H9 (cell line): ENCODE data around the gene MITF. TPM values are rescaled to one million over a fixed set of nuclear protein-coding genes. Genes with fewer than 3 reads are reported as not detected.

ENCODE experiments used
- DNase-seq: peaks from one replicate; pipeline ENCODE4 v3.0.0-alpha.2; 2017
- H2AFZ ChIP-seq: one replicate; pipeline ENCODE4 v1.6.1; 2013; ENCODE audit warnings: mild to moderate bottlenecking, low read length, control low read depth, moderate library complexity
- H2AK5ac ChIP-seq: 2 replicates; pipeline ENCODE4 v1.6.1; 2013; ENCODE audit warnings: low read length, control low read depth, mixed read lengths; ENCODE audit not compliant: insufficient read length
- H2BK120ac ChIP-seq: one replicate; pipeline ENCODE4 v1.6.1; 2013; ENCODE audit warnings: low read depth, mild to moderate bottlenecking, low read length, control low read depth, inconsistent platforms; ENCODE audit not compliant: poor library complexity, severe bottlenecking
- H2BK12ac ChIP-seq: 2 replicates; pipeline ENCODE4 v1.6.1; 2013; ENCODE audit warnings: low read length, control low read depth, mixed read lengths, low read depth; ENCODE audit not compliant: insufficient read length
- H2BK15ac ChIP-seq: 2 replicates; pipeline ENCODE4 v1.6.1; 2013; ENCODE audit warnings: low read depth, low read length, control low read depth
- H2BK20ac ChIP-seq: one replicate; pipeline ENCODE4 v1.6.1; 2013; ENCODE audit warnings: low read depth, mild to moderate bottlenecking, low read length, control low read depth, inconsistent platforms; ENCODE audit not compliant: poor library complexity, severe bottlenecking
- H2BK5ac ChIP-seq: 2 replicates; pipeline ENCODE4 v1.6.1; 2013; ENCODE audit warnings: low read length, control low read depth, mixed read lengths; ENCODE audit not compliant: insufficient read length
- H3K14ac ChIP-seq: 2 replicates; pipeline ENCODE4 v1.6.1; 2013; ENCODE audit warnings: low read length, control low read depth; ENCODE audit not compliant: insufficient read depth
- H3K18ac ChIP-seq: 2 replicates; pipeline ENCODE4 v1.6.1; 2013; ENCODE audit warnings: low read depth, mild to moderate bottlenecking, mixed read lengths, low read length, control low read depth; ENCODE audit not compliant: insufficient read length
- H3K23ac ChIP-seq: 2 replicates; pipeline ENCODE4 v1.6.1; 2013; ENCODE audit warnings: low read length, control low read depth, mixed read lengths, low read depth; ENCODE audit not compliant: insufficient read length
- H3K23me2 ChIP-seq: 2 replicates; pipeline ENCODE4 v1.6.1; 2013; ENCODE audit warnings: low read depth, mild to moderate bottlenecking, mixed read lengths, low read length, control low read depth; ENCODE audit not compliant: insufficient read length, poor library complexity, severe bottlenecking
- H3K27ac ChIP-seq: 2 replicates; pipeline ENCODE4 v1.5.1; 2013; ENCODE audit warnings: low read length, control low read depth, mixed read lengths, low read depth; ENCODE audit not compliant: insufficient read length
- H3K27me3 ChIP-seq: 2 replicates; pipeline ENCODE4 v1.6.1; 2013; ENCODE audit warnings: low read length, control low read depth, inconsistent platforms; ENCODE audit not compliant: insufficient read depth
- H3K4ac ChIP-seq: 2 replicates; pipeline ENCODE4 v1.6.1; 2013; ENCODE audit warnings: low read depth, mild to moderate bottlenecking, control low read depth, inconsistent platforms, low read length, moderate library complexity
- H3K4me1 ChIP-seq: 2 replicates; pipeline ENCODE4 v1.6.1; 2013; ENCODE audit warnings: low read length, control low read depth, inconsistent platforms; ENCODE audit not compliant: insufficient read depth
- H3K4me2 ChIP-seq: 2 replicates; pipeline ENCODE4 v1.6.1; 2013; ENCODE audit warnings: low read length, control low read depth, mixed read lengths; ENCODE audit not compliant: insufficient read length, insufficient read depth
- H3K56ac ChIP-seq: 2 replicates; pipeline ENCODE4 v1.6.1; 2013; ENCODE audit warnings: low read depth, mild to moderate bottlenecking, mixed read lengths, low read length, control low read depth; ENCODE audit not compliant: insufficient read length
- H3K79me1 ChIP-seq: 2 replicates; pipeline ENCODE4 v1.6.1; 2013; ENCODE audit warnings: low read depth, mild to moderate bottlenecking, moderate library complexity, low read length, control low read depth, inconsistent platforms; ENCODE audit not compliant: insufficient read depth, poor library complexity, severe bottlenecking
- H3K79me2 ChIP-seq: 2 replicates; pipeline ENCODE4 v1.6.1; 2013; ENCODE audit warnings: low read length, control low read depth, inconsistent platforms; ENCODE audit not compliant: insufficient read depth
- H3K9ac ChIP-seq: 2 replicates; pipeline ENCODE4 v1.6.1; 2013; ENCODE audit warnings: low read length, control low read depth, mixed read lengths; ENCODE audit not compliant: insufficient read length; ENCODE audit errors: extremely low read depth
- H3K9me3 ChIP-seq: one replicate; pipeline ENCODE4 v1.6.1; 2013; ENCODE audit warnings: low read depth, low read length, inconsistent platforms; ENCODE audit not compliant: control insufficient read depth
- H3T11ph ChIP-seq: one replicate; pipeline ENCODE4 v1.6.1; 2013; ENCODE audit warnings: mild to moderate bottlenecking, low read length, control low read depth, inconsistent platforms
- H4K20me1 ChIP-seq: one replicate; pipeline ENCODE4 v1.6.1; 2013; ENCODE audit not compliant: control insufficient read depth, insufficient read length, insufficient read depth
- H4K5ac ChIP-seq: 2 replicates; pipeline ENCODE4 v1.6.1; 2013; ENCODE audit warnings: low read depth, mild to moderate bottlenecking, mixed read lengths, low read length, control low read depth; ENCODE audit not compliant: insufficient read length
- H4K8ac ChIP-seq: replicated peaks from 2 replicates; pipeline ENCODE4 v1.6.1; 2013; ENCODE audit warnings: low read length, control low read depth, mixed read lengths, low read depth; ENCODE audit not compliant: insufficient read length
- H4K91ac ChIP-seq: 2 replicates; pipeline ENCODE4 v1.6.1; 2013; ENCODE audit warnings: low read depth, mild to moderate bottlenecking, moderate library complexity, mixed read lengths, low read length, control low read depth; ENCODE audit not compliant: insufficient read length
- H3K27ac Mint-ChIP-seq, 3 experiments: 2 replicates in 2 of 3; 3 replicates in 1 of 3; pipeline ENCODE4 v1.8.0; 2020 to 2021; ENCODE audit warnings: mixed read lengths in 3 of 3, mild to moderate bottlenecking in 1 of 3, moderate library complexity in 1 of 3
- H3K27me3 Mint-ChIP-seq: 2 replicates; pipeline ENCODE4 v1.8.0; 2021; ENCODE audit warnings: low read depth, mild to moderate bottlenecking, moderate library complexity, mixed read lengths
- H3K36me3 Mint-ChIP-seq, 3 experiments: 2 replicates in 2 of 3; 3 replicates in 1 of 3; pipeline ENCODE4 v1.8.0; 2020 to 2021; ENCODE audit warnings: low read depth in 3 of 3, mixed read lengths in 3 of 3; ENCODE audit not compliant: insufficient read depth in 1 of 3
- H3K4me1 Mint-ChIP-seq, 2 experiments: 2 replicates each; pipeline ENCODE4 v1.8.0; 2020; ENCODE audit warnings: mixed read lengths in 2 of 2
- H3K4me3 Mint-ChIP-seq, 2 experiments: 2 replicates in 1 of 2; 3 replicates in 1 of 2; pipeline ENCODE4 v1.8.0; 2020 to 2021; ENCODE audit warnings: mild to moderate bottlenecking in 2 of 2, mixed read lengths in 2 of 2, moderate library complexity in 1 of 2
- H3K9me3 Mint-ChIP-seq, 2 experiments: 2 replicates in 1 of 2; 3 replicates in 1 of 2; pipeline ENCODE4 v1.8.0; 2020; ENCODE audit warnings: mild to moderate bottlenecking in 2 of 2, mixed read lengths in 2 of 2, moderate library complexity in 1 of 2
- WGBS: extraction: QIAGEN DNeasy Blood & Tissue Kit; methylation state at CpG from one replicate; pipeline ENCODE4 v1.1.7; 2013; ENCODE audit warnings: missing lambda C conversion rate, low lambda C conversion rate, mixed read lengths; ENCODE audit not compliant: insufficient read length; ENCODE audit errors: extremely low coverage; 5-methylcytosine and 5-hydroxymethylcytosine counted together
- total RNA-seq: library from RNA; stranded (reverse); gene quantifications from 2 replicates; pipeline ENCODE4 v1.2.1, GENCODE V29; 2021
- TF ChIP-seq, protein P1 (sequence below): fragments of 200-600 bp; sonication (generic); conservative IDR thresholded peaks from 3 replicates; pipeline ENCODE4 v1.8.0; 2021; ENCODE audit warnings: antibody characterized with exemption, mild to moderate bottlenecking

Gene MITF
- total RNA-seq, 1 experiment from 2014 or later = 0.81 TPM

DNA sequence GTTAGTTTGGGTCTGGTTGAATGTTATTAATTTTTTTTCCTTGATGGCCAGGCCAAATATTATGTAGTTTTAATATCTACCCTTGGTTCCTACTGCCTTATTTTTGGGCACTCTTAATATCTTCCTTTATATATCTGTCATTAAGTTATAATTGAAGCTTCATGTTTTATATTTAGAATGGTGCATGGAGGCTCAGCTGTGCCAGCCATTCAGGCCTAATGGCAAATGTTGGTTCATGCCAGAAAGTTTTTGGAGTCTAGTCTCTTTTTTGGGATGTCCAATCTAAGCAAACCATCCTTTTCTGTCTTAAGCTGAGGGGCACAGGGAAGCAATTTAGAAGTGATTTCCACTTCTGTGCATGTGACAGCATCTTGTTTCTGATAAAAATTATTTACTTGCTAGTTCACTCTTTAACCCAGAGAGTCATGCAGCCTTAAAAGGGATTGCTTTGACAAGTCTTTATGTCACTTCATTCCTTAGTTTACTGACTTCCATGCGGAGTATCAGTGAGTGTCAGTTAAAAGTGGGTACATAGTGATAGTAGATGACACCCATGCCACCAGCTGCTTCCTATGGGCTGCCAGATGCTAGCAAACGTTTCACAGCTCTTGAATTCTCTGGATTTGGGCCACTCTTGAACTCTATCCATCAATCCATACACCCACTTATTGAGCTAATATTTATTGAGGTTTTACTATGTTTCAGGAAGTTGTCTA lies 33.0 kb downstream of the MITF start:
- Histone ChIP-seq H4K5ac (no peak overlapping the region), H3K18ac (no peak overlapping the region), H3K23me2 (no peaks in the 10 kb centered on the region), H3K4me1 (no peaks in the 10 kb centered on the region), H3K79me2 (no peaks in the 10 kb centered on the region), H3K23ac (no peak overlapping the region), H4K20me1 (no peaks in the 10 kb centered on the region), H2AFZ (no peak overlapping the region), H3K27ac (no peak overlapping the region), H2BK5ac (no peak overlapping the region), H2BK120ac (no peak overlapping the region), H4K8ac (no peak overlapping the region), H3K4ac (no peak overlapping the region), H3K4me2 (no peak overlapping the region), H2AK5ac (no peak overlapping the region), H3K9ac (no peak overlapping the region), H2BK12ac (no peak overlapping the region), H3K56ac (no peak overlapping the region), H3T11ph (no peak overlapping the region), H3K14ac (no peak overlapping the region), H3K9me3 (no peaks in the 10 kb centered on the region), H3K79me1 (no peaks in the 10 kb centered on the region), H3K27me3 (no peaks in the 10 kb centered on the region), H2BK15ac (no peak overlapping the region), H2BK20ac (no peak overlapping the region), H4K91ac (no peak overlapping the region)
- no peak overlapping the region for H3K4me3 Mint-ChIP-seq
- no peaks in the 10 kb centered on the region for H3K27me3 Mint-ChIP-seq
- H3K4me1 Mint-ChIP-seq = peaks cover 4 to 8% of the 10 kb centered on the region in 2 experiments
- no peaks in the 10 kb centered on the region for H3K9me3 Mint-ChIP-seq
- TF ChIP-seq, protein P1, sequence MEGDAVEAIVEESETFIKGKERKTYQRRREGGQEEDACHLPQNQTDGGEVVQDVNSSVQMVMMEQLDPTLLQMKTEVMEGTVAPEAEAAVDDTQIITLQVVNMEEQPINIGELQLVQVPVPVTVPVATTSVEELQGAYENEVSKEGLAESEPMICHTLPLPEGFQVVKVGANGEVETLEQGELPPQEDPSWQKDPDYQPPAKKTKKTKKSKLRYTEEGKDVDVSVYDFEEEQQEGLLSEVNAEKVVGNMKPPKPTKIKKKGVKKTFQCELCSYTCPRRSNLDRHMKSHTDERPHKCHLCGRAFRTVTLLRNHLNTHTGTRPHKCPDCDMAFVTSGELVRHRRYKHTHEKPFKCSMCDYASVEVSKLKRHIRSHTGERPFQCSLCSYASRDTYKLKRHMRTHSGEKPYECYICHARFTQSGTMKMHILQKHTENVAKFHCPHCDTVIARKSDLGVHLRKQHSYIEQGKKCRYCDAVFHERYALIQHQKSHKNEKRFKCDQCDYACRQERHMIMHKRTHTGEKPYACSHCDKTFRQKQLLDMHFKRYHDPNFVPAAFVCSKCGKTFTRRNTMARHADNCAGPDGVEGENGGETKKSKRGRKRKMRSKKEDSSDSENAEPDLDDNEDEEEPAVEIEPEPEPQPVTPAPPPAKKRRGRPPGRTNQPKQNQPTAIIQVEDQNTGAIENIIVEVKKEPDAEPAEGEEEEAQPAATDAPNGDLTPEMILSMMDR = no peak
- H3K36me3 Mint-ChIP-seq = no peaks in the 10 kb centered on the region
- WGBS = no CpG with 5 or more reads among the region's 2 CpGs
- no peak for DNase-seq
- no peak overlapping the region for H3K27ac Mint-ChIP-seq
